ENCODE data around the gene ALKAL2.
A peak's percentile ranks its signal among the peaks of the same experiment; 100 is the strongest.

The ALKAL2 gene

DNA sequence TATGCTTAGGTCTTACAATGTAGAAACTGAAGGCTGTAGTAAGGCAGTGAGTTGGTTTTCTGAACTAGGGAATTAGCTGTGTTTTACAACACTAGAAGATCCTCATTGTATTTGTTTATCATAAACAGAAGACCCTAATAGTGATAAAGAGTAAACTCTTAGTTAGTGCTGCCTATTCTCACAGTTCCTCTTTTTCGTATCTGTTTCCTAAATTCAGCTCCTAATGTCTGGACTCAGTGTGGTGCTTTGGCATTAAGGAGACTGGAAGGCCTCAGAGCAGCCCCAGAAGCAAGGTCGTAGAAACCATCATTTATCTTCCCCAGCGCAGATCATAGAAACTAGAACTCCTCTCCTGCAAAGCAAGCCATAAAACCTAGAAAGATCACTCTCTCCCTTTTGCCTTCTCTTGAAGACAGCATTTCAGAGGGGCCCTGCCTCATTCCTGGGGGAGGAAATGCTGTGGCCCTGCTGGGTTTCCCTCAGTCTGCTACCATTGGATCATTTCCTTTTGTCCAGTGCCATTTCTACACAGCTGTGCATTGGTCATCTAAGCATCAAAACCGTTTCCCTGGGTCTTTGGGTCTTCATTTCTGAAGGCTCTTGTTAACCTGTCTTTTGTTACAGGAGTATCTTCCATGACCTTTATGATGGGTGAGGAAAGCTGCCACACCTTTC lies 18.4 kb downstream of the ALKAL2 start:
- DNase-seq: no peak

DNA sequence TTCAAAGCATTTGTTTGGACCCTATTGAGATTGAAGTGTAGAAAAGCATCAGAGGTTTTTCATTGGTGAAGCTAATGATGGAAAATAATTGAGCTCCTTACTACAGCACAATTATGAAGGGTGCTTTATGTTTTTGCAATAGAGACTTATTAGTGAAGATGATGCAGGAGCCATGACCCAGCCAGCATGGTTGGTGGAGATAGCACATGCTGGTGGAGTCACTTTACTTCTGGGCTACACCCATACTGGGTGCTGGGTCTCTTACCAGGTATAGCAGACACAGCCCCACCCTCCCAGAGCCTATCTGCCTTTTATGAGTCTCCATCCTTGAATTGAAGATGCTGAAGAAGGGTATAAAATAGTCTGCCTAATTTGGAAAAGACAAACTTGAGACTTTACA lies 19.6 kb downstream of the ALKAL2 start:
- no peak for DNase-seq

DNA sequence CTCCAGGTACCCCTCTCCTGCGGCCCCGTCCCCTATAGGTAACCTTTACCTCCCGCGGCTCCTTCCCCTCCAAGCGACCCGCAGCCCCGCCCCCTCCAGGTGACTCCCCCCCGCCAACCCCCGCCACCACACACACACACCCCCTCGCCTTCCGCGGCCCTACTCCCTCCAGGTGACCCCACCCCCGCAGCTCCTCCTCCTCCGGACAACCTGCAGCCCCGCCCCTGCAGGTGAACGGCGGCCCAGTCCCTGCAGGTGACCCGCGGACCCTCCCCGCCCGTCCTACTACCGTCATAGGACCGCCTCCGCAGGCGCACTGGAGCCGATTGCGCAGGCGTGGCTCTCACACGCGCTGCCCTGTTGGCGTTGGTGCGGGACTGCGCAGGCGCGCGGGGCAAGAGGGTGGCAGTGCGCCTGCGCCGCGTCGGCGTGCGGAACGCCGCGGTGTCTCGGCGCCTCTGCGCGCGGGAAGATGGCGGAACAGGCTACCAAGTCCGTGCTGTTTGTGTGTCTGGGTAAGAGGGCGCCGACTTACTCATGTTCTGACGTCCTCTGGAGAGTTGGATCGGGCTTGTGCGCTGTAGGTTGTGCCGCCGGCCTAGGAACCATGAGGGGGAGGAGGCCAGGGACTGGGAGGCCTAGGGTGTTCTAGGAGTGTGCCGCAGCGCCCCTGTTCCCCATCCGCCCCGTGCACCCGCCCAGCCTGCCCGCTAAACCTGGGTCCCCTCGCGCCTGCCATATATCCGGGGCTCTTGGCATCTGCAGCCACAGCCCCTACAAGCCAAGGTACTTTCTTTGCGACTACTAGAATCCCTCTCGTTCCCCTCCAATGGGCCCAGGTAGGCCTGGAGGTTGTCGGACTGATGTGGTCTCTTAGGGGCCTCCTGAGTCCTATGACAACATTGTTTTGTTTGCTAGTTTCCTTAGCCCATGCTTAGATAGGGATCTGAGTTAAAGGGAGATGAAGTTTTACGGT lies 23.1 kb downstream of the ALKAL2 start, which contains the start of gene ACP1:
TSS of gene ACP1 (plus strand) at position 455 of the 976 bp plus-strand sequence. CDS start at position 473, 18 bp downstream.
- DNase-seq: peak; percentile 94

DNA sequence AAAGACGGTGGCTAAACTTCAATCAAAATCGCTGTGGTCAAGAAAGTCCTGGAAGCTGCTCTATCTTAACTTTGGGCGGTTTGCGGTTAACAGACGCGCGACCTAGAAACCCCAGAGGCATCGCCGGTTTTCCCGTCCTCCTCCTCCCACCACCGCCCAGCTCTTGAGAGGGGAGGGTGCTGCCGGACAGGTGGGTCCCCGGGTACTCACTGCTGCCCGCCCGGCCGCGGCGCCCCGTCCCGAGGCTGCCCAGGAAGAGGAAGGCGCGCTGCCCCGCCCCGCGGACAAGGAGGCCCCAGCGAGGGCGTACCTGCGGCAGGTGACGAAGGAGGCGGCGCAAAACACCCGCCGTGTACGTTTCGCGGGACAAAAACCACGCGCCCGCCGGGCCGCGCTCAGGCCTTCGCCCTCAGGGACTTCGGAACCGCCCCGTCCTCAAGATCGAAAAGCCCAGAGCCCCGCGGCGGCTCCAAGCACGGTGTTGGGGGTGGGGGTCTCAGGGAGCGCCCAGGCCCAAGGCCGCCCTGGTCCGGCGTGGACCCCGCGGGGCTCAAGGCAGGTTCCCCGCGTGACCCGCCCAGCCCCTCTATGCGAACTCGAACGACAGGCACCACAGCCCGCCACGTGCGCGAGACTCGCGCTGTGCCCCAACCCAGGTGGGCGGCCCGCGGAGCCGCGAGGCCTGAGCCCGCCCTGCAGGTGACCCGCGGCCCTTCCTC lies 24.0 kb downstream of the ALKAL2 start, which contains the start of gene SH3YL1:
TSS of gene SH3YL1 (minus strand) at position 259 of the 719 bp plus-strand sequence. CDS start at position 211, 48 bp downstream.
- no peak for DNase-seq

DNA sequence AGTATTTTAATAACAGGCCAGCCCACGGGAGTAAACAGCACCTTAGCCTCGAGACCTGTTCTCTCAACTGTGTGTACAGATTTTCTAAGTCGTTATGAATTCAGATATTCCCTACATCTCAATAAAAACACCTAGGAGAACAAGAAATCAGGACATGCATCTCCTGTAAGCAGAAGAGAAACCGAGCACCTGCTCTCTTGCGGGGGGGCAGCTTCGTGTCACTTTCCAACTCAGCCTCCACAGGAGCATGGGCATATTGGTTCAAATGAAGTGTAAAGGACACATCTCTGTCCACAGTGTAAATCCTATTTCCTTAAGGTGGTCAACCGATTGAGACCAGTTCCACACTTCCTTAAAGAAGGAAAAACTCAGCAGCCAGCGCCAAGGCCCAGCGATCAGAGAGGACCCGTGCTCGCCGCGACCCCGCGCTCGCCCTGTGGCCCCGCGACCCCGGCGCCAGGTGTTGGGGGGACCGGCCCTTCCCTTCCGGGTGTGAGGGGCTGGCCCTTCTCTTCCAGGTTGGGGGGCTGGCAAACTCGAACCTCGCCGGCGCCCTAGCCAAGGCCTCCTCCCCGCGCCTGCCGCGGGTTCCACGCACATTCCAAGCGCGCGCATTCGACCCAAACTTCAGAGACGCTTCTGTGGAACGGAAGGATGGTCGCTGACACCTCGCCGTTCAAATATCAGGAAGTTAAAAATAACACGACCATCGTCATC lies 24.7 kb downstream of the ALKAL2 start:
- DNase-seq: no peak

DNA sequence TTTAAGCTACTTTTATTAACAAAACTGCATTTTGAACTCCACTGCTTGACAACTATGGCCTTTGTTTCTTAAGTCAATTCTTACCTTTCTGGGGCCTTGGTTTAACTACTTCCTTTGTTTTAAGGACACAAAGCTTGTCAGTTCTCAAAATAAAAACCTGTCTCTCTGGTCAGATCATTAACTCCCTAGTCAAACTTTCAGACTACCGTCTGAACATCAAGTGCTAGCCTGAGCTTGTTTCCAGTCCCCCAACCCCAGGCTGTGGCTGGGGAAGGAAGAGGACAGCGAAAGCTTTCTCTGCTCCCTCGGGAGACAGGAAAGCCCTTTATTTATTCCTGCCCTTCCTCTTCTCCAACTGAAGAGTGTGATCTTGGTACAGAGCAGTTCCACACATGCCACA lies 25.8 kb downstream of the ALKAL2 start:
- DNase-seq: no peak

DNA sequence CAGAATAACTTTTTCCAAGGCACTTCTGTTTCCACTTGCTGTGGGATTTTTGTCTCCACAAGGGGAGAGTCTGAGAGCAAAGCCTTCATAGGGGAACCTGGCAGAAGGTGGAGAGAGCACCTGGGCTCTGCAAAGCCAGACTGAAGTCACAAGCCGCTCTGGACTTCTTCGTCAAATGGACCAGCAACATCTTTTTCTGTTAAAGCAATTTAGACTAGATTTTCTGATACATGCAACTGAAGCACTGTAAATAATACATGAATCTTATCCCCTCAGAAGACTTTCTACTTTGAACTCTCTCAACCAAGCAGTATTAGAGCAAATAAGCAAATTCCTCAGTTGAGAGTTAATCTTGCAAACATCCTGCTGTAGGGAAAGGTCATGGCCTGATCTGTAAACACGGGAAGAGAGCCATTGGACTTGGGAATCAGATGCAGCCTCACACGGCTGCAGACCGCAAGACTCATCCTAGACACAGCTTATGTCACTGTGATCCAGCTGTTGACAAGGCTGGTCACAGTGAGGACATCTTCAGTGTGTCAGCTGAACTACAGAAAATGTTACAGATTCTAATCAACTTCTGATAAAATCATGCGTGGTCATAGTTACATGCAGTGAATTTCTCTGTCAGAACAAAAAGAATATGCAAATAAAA lies 27.3 kb downstream of the ALKAL2 start:
- no peak for DNase-seq

DNA sequence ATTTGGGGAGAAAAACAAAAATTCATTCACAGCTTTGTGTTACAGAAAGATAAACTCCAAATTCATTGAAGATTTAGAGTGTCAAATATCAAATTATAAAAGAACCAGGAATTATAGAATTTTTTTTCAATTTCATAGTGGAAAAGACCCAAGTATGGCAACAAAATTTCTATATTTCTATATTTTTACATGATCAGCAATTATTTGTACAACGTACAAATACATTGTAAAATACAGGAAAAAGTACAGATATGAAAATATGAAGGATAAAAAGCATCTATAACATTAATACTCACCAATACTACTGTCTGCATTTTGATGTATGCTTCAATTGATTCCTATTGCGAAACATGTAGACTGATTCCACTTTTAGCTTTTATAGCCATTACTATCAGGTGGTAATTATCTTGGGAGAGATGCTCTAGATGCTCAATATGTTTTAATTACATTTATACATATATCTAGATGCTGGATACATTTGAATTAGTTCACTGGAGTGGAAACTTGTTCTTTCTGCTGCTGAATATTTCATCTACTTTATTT lies 28.0 kb downstream of the ALKAL2 start:
- no peak for DNase-seq

DNA sequence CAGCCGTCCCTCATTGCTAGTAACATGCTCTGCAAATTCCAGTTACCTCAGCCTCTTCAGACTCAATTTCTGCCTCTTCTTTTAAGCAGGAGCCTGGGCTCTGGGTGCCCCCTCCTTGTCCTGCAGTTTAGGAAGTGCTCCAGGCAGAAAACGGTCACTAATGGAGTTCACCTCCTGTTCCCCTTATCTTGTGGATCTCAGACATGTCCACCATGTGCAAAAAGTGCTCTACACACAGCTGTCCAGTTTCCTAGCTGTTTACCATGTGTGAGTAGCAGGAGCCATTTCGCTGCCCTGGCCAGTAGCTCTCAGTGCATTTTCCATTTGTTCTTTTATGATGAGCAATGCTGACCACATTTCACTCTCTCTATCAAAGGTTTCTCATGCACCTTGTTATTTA lies 29.0 kb downstream of the ALKAL2 start:
- DNase-seq: no peak

DNA sequence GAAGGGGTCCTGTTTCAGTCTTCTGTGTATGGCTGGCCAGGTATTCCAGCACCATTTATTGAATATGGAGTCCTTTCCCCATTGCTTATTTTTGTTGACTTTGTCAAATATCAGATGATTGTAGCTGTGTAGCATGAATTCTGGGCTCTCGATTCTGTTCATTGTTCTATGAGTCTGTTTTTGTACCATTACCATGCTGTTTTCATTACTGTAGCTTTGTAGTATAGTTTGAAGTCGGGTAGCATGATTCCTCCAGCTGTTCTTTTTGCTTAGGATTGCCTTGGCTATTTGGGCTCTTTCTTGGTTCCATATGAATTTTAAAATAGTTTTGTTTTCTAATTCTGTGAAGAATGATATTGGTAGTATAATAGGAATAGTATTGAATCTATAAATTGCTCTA lies 30.0 kb downstream of the ALKAL2 start:
- DNase-seq: no peak

DNA sequence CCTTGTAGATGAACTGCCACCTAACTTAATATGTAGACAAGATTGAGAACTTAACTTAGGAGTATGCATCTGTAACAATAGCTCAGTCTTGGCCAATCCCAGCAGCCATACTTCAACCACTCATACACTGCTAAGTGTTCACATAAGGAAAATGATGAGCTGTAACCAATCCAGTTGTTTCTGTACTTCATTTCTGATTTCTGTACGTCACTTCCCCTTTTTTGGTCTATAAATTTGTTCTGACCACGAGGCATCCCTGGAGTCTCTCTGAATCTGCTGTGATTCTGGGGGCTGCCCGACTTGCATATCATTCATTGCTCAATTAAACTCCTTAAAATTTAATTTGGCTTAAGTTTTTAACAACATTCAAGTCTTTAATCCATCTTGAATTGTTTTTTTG lies 30.5 kb downstream of the ALKAL2 start:
- DNase-seq: no peak

DNA sequence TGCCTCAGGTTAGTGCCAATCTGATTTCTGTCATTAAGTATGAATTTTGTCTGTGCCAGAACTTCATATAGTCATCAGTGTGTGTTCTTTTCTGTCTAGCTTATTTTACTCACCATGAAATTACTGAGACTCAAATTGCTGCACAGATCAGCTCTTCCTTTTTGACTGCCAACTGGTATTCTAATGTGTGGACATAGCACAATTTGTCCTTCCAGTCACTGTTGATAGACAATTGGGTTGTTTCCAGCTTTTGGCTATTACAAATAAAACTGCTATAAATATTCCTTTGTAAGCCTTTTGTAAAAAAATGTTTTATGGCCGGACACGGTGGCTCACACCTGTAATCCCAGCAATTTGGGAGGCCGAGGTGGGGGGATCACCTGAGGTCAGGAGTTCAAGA lies 31.8 kb downstream of the ALKAL2 start:
- no peak for DNase-seq

DNA sequence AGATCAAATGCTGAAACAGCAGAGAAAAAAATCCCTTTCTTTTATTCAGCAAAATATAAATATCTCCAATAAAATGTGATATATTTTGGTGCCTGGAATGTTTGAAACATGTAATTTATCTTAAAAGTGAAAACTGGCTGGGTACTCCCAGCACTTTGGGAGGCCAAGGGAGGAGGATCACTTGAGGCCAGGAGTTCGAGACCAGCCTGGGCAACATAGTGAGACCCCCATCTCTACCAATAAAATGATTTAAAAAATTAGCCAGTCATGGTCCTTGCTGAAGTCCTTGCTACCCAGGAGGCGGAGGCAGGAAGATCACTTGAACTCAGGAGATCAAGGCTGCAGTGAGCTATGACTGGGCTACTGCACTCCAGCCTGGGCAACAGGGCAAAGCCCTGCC lies 32.7 kb downstream of the ALKAL2 start:
- no peak for DNase-seq

DNA sequence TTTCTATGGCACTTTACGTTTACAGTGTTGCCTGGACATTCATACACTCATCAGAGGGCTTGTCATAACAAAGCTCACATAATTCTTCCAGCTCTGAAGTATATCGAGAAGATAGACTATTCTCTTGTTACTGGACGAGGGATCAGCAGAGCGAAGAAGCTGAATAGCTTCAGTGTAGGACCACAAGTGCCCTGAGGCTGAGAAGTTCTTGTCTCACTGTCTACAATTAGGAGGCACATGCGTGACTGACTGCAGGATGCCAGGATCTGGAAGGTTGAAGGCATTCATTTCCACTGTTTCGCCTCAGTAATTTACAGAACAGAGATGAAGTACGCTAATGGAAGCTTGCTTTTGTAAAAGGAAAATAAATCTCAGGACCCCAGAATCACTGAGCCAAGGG lies 33.6 kb downstream of the ALKAL2 start:
- DNase-seq: no peak

DNA sequence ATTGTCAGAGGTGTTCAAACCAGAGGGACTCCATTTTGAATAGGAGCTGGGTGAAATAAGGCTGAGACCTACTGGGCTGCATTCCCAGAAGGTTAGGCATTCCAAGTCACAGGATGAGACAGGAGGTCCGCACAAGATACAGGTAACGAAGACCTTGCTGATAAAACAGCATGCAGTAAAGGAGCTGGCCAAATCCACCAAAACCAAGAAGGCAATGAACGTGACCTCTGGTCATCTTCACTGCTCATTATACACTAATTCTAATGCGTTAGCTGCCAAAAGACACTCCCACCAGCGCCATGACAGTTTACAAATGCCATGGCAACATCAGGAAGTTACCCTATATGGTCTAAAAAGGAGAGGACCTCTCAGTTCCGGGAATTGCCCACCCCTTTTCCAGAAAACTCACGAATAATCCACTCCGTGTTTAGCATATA lies 34.7 kb downstream of the ALKAL2 start:
- no peak for DNase-seq

DNA sequence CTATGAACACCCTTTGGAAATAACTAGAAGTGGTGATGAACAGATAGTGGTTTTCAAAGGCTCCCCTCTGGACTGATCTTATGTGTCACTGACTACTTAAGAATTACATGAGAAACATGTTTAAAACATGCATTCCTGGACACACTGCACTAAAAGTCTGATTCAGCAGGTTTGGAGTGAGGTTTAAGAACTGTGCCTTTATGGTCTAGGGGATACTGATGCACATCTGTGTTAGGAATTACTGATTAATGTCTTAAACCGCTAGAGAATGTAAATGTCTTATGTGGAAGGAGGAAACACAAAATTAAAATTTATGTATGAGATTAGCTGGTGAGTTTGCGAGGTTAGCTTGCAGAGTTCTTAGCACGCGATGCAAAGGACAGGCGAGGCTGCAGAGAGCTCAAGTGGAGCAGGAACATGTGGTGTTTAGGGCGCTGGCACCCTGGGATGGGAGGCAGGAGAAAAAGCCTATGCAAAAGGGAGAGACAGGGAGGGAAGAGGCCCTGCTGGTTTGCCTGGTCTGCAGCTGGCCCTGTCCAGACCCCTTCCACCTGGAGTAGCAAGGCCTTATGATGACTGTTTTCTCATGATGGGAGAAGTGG lies 35.8 kb downstream of the ALKAL2 start:
- DNase-seq: no peak

DNA sequence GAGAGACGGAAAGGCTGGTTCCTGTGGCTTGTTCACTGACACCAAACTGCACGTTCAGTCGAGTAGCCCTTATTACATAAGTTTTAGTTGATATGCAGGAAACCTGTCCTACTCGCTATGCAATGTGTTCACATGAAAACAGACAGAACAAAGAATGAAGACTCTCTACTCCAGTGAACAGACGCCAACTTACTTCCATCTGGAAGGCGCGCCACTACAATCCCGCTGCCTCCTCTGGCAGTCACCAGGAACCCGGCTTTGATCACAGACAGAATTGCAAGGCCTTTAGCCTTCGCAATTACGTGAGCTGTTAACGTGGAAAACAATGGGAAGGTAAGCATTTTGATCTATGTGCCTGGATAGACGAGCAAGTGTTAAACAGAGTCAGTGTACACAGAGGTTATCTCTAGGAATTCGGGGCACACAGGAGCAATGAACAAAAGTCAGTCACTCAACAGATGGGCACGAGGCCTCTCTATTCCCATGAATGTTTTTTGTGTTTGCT lies 38.3 kb downstream of the ALKAL2 start:
- DNase-seq: no peak

DNA sequence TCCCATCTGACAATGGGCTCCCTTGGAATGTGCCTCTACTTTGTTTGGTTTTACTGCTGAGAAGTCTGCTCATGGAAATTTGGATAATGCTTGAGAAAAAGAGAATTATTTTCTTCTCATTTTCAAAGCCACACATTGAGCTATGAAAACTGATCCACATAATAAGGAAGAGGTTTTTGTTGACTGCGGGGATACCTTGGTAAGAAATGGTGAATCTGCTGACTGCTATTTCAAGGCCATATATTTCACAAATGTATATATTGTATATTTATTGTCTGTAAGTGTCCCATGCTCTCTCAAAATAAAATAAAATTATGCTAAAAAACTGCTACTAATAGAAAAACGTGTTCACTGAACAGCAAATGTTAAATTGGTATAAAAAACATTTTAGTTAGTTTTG lies 39.2 kb downstream of the ALKAL2 start:
- no peak for DNase-seq

DNA sequence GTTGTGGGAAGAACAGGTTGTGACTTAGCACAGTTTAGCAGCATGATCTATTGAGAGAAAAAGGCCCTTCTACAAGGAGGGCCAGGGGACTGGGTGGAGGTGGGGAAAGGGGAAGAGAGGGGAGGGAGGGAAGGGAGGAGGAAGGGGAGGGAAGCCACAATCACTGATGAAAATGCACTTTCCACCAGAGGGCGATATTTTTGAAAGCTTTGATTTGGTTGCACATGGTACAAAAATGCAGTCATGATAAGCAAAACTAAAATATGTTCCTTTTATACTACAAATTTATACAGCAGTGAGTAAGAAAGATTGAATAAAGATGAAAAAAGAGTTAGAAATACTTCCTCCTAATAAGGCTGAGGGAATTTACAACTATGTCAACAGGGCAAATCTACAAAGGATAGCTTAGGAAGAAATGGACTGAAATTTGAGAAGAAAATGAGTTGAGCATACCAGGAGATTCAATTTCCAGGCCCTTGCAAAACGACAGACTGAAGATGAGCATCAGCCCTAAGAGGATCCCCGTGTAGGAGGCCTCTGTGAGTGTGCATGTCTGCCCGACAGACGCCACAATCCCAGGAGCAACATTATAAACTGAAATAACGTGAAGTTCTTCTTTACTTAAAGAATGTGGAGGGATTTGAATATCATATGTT lies 41.3 kb downstream of the ALKAL2 start:
- DNase-seq: peak; percentile 34

DNA sequence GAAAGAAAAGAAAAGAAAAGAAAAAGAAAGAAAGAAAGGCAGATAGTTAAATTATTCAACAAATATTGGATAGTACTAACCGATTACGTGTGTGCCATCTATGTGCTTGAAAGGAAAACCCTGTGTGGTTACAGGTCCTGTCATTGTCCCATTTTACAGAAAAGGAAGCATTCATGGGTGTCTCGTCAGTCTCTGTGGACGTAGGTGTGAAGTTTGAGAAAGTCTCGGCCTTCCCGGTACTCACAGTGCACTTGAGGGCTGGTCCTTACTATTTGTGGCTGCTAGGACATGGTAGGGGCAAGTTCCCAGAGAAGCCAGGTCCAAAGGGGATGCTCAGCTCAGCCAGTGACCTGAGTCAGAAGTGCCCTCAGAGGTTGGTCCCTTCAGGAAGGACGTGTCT lies 43.3 kb downstream of the ALKAL2 start:
- DNase-seq: no peak

DNA sequence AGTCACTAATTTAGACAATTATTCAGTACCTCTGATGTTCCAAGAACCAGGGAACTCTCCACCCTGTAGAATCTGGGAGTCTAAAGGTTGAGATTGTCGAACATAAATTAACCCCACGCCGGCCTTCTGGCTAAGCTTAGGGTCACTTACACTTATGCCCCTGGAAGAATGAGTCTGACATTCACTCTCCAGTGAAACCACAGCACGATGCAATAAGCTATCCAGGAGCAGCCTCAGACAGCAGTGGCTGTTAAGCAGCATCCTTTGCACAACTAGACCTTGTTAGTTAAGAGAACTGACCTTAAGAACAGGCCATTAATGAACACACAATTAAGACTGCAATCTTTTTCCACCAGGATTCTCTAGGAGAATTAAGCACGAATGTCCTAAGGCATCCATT lies 49.0 kb downstream of the ALKAL2 start:
- no peak for DNase-seq

Measured in NCI-H748 treated with DMSO at 0.1 percent for 48 hours (cell line).